Nephron progenitor cell (in vitro differentiated cells): ENCODE measurements around the gene EDN2.

ENCODE experiments used
- DNase-seq: peaks from one replicate; pipeline ENCODE4 v3.0.0; 2021
- H3K27ac Mint-ChIP-seq: 2 replicates; pipeline ENCODE4 v1.8.0; 2021; ENCODE audit warnings: mild to moderate bottlenecking, moderate library complexity, mixed read lengths
- H3K27me3 Mint-ChIP-seq: 2 replicates; pipeline ENCODE4 v1.8.0; 2021; ENCODE audit warnings: mild to moderate bottlenecking, low read depth, mixed read lengths; ENCODE audit not compliant: poor library complexity
- H3K36me3 Mint-ChIP-seq: 2 replicates; pipeline ENCODE4 v1.8.0; 2021; ENCODE audit warnings: low read depth, mixed read lengths
- H3K4me1 Mint-ChIP-seq: 2 replicates; pipeline ENCODE4 v1.8.0; 2021; ENCODE audit warnings: mixed read lengths
- H3K4me3 Mint-ChIP-seq: 2 replicates; pipeline ENCODE4 v1.8.0; 2021; ENCODE audit warnings: mild to moderate bottlenecking, moderate library complexity, mixed read lengths
- H3K9me3 Mint-ChIP-seq: 2 replicates; pipeline ENCODE4 v1.8.0; 2021; ENCODE audit warnings: mild to moderate bottlenecking, moderate library complexity, mixed read lengths
- CTCF ChIP-seq: fragments of 200-600 bp; sonication (generic); IDR thresholded peaks from 2 replicates; pipeline ENCODE4 v1.5.0; 2021; ENCODE audit warnings: antibody characterized with exemption

The EDN2 gene

GRCh38 chr1:41455479-41456332 lies 28.8 kb downstream of the EDN2 start:
- no peak for TF ChIP-seq CTCF
- Mint-ChIP-seq H3K4me3 (no peak overlapping the region), H3K9me3 (no peaks in the 10 kb centered on the region), H3K27me3 (peaks cover 10% of the 10 kb centered on the region), H3K27ac (no peak overlapping the region), H3K36me3 (no peaks in the 10 kb centered on the region), H3K4me1 (peaks cover 35% of the 10 kb centered on the region)
- DNase-seq: no peak

- H3K27ac Mint-ChIP-seq: no peak overlapping the region
- H3K9me3 Mint-ChIP-seq: no peaks in the 10 kb centered on the region
- H3K4me3 Mint-ChIP-seq: no peak overlapping the region
- H3K27me3 Mint-ChIP-seq: peaks cover 3% of the 10 kb centered on the region
- peaks cover 48% of the 10 kb centered on the region for H3K4me1 Mint-ChIP-seq
- no peak for DNase-seq
- no peak for TF ChIP-seq CTCF
- H3K36me3 Mint-ChIP-seq: no peaks in the 10 kb centered on the region
Observed at GRCh38 chr1:41454406-41454805, 30.1 kb downstream of the EDN2 start.

GRCh38 chr1:41452704-41453290 lies 31.7 kb downstream of the EDN2 start:
- Mint-ChIP-seq H3K27me3 (peaks cover 3% of the 10 kb centered on the region), H3K36me3 (no peaks in the 10 kb centered on the region), H3K27ac (no peak overlapping the region), H3K4me1 (peaks cover 64% of the 10 kb centered on the region), H3K4me3 (no peak overlapping the region), H3K9me3 (no peaks in the 10 kb centered on the region)
- DNase-seq: no peak
- TF ChIP-seq CTCF: no peak

- DNase-seq: no peak
- no peak for TF ChIP-seq CTCF
- Mint-ChIP-seq H3K27me3 (peaks cover 8% of the 10 kb centered on the region), H3K4me3 (no peak overlapping the region), H3K4me1 (peaks cover 68% of the 10 kb centered on the region), H3K27ac (peak overlapping the region; percentile 69), H3K36me3 (no peaks in the 10 kb centered on the region), H3K9me3 (no peaks in the 10 kb centered on the region)
Observed at GRCh38 chr1:41450747-41451285, 33.7 kb downstream of the EDN2 start.

GRCh38 chr1:41449326-41449921 lies 35.1 kb downstream of the EDN2 start:
- no peak for TF ChIP-seq CTCF
- peaks cover 9% of the 10 kb centered on the region for H3K9me3 Mint-ChIP-seq
- H3K27ac Mint-ChIP-seq: peak overlapping the region; percentile 91
- H3K4me3 Mint-ChIP-seq: no peak overlapping the region
- H3K4me1 Mint-ChIP-seq: peaks cover 57% of the 10 kb centered on the region
- no peak for DNase-seq
- no peaks in the 10 kb centered on the region for H3K36me3 Mint-ChIP-seq
- H3K27me3 Mint-ChIP-seq: peaks cover 8% of the 10 kb centered on the region
